ENCODE results near the gene IKZF1. TPM values are rescaled to one million over a fixed set of nuclear protein-coding genes. Genes with fewer than 3 reads are reported as not detected.

The IKZF1 gene
- total and polyA plus RNA-seq, 9 of the 15 experiments (the other 6 are each of a cell fraction or from before 2014, with no cell fraction given), result 12.6 to 85.3 (median 44.7) TPM

DNA sequence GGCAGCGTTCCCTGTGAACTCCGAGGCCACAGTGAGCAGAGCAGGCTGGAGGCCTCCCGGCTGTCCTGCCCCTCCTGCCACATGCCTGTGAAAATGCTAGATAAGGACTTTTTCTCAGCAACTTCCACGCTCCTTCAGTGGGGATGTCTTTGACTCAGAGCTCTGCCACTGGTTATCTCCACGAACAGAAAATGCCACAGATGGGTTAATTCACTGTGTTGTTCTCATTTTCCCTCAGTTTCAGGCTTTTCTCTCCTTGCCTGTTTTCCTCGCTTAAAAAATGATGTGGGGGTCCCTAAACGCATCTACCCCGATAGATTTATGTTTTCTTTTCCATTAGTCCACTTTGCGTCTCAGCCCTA is 51.3 kb downstream of the IKZF1 start (continued):
- TF ChIP-seq, protein P1, sequence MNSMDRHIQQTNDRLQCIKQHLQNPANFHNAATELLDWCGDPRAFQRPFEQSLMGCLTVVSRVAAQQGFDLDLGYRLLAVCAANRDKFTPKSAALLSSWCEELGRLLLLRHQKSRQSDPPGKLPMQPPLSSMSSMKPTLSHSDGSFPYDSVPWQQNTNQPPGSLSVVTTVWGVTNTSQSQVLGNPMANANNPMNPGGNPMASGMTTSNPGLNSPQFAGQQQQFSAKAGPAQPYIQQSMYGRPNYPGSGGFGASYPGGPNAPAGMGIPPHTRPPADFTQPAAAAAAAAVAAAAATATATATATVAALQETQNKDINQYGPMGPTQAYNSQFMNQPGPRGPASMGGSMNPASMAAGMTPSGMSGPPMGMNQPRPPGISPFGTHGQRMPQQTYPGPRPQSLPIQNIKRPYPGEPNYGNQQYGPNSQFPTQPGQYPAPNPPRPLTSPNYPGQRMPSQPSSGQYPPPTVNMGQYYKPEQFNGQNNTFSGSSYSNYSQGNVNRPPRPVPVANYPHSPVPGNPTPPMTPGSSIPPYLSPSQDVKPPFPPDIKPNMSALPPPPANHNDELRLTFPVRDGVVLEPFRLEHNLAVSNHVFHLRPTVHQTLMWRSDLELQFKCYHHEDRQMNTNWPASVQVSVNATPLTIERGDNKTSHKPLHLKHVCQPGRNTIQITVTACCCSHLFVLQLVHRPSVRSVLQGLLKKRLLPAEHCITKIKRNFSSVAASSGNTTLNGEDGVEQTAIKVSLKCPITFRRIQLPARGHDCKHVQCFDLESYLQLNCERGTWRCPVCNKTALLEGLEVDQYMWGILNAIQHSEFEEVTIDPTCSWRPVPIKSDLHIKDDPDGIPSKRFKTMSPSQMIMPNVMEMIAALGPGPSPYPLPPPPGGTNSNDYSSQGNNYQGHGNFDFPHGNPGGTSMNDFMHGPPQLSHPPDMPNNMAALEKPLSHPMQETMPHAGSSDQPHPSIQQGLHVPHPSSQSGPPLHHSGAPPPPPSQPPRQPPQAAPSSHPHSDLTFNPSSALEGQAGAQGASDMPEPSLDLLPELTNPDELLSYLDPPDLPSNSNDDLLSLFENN (IDR thresholded peaks at IDR 0.05; ENCODE audit: low read depth in 2 of 2, low read length in 2 of 2), result no peak
- TF ChIP-seq, protein P2, sequence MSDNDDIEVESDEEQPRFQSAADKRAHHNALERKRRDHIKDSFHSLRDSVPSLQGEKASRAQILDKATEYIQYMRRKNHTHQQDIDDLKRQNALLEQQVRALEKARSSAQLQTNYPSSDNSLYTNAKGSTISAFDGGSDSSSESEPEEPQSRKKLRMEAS (CRISPR knock-in tag; IDR thresholded peaks at IDR 0.05), result peak; percentile 41; the same call in 1 of the 2 replicates
- no peak for TF ChIP-seq ZNF586 (CRISPR knock-in tag; conservative IDR thresholded peaks at IDR 0.05)
- TF ChIP-seq FOXP1 (CRISPR knock-in tag; IDR thresholded peaks at IDR 0.05), result no peak
- no peak for TF ChIP-seq NR2F6 (CRISPR knock-in tag; IDR thresholded peaks at IDR 0.05)
- TF ChIP-seq STAG1 (CRISPR knock-in tag; IDR thresholded peaks at IDR 0.05; ENCODE audit: borderline replicate concordance), result no peak
- peak; percentile 42 for TF ChIP-seq SMARCC2 (IDR thresholded peaks at IDR 0.05; ENCODE audit: low read depth)
- TF ChIP-seq ZNF140 (CRISPR knock-in tag; IDR thresholded peaks at IDR 0.05), result no peak
- no peak for TF ChIP-seq NFIX (CRISPR knock-in tag; IDR thresholded peaks at IDR 0.05; ENCODE audit: low read depth)
- TF ChIP-seq, protein P3, sequence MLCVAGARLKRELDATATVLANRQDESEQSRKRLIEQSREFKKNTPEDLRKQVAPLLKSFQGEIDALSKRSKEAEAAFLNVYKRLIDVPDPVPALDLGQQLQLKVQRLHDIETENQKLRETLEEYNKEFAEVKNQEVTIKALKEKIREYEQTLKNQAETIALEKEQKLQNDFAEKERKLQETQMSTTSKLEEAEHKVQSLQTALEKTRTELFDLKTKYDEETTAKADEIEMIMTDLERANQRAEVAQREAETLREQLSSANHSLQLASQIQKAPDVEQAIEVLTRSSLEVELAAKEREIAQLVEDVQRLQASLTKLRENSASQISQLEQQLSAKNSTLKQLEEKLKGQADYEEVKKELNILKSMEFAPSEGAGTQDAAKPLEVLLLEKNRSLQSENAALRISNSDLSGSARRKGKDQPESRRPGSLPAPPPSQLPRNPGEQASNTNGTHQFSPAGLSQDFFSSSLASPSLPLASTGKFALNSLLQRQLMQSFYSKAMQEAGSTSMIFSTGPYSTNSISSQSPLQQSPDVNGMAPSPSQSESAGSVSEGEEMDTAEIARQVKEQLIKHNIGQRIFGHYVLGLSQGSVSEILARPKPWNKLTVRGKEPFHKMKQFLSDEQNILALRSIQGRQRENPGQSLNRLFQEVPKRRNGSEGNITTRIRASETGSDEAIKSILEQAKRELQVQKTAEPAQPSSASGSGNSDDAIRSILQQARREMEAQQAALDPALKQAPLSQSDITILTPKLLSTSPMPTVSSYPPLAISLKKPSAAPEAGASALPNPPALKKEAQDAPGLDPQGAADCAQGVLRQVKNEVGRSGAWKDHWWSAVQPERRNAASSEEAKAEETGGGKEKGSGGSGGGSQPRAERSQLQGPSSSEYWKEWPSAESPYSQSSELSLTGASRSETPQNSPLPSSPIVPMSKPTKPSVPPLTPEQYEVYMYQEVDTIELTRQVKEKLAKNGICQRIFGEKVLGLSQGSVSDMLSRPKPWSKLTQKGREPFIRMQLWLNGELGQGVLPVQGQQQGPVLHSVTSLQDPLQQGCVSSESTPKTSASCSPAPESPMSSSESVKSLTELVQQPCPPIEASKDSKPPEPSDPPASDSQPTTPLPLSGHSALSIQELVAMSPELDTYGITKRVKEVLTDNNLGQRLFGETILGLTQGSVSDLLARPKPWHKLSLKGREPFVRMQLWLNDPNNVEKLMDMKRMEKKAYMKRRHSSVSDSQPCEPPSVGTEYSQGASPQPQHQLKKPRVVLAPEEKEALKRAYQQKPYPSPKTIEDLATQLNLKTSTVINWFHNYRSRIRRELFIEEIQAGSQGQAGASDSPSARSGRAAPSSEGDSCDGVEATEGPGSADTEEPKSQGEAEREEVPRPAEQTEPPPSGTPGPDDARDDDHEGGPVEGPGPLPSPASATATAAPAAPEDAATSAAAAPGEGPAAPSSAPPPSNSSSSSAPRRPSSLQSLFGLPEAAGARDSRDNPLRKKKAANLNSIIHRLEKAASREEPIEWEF (CRISPR knock-in tag; IDR thresholded peaks at IDR 0.05), result 0 out of 2 replicates have a peak, but pooled peaks have one; percentile 49
- no peak for TF ChIP-seq ETV1 (tag; conservative IDR thresholded peaks at IDR 0.05; ENCODE audit: low read depth)
- TF ChIP-seq ZNF165 (CRISPR knock-in tag; IDR thresholded peaks at IDR 0.05; ENCODE audit: borderline replicate concordance), result no peak
- TF ChIP-seq BCOR (IDR thresholded peaks at IDR 0.05), result no peak
- TF ChIP-seq JUND (IDR thresholded peaks at IDR 0.05; ENCODE audit: borderline replicate concordance, low read depth, low read length), result peak; percentile 62
- peak; percentile 30; the same call in 1 of the 3 replicates for TF ChIP-seq JUND (tag; IDR thresholded peaks at IDR 0.05; ENCODE audit: borderline replicate concordance, low read depth, low read length)
- TF ChIP-seq GABPB2 (CRISPR knock-in tag; conservative IDR thresholded peaks at IDR 0.05), result no peak
- TF ChIP-seq, protein P4, sequence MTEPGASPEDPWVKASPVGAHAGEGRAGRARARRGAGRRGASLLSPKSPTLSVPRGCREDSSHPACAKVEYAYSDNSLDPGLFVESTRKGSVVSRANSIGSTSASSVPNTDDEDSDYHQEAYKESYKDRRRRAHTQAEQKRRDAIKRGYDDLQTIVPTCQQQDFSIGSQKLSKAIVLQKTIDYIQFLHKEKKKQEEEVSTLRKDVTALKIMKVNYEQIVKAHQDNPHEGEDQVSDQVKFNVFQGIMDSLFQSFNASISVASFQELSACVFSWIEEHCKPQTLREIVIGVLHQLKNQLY (CRISPR knock-in tag; conservative IDR thresholded peaks at IDR 0.05), result no peak
- TF ChIP-seq JUN (IDR thresholded peaks at IDR 0.05; ENCODE audit: borderline replicate concordance, low read depth, low read length), result no peak
- TF ChIP-seq JUN (CRISPR knock-in tag; IDR thresholded peaks at IDR 0.05; ENCODE audit: borderline replicate concordance), result no peak
- TF ChIP-seq SNRNP70 (optimal IDR thresholded peaks at IDR 0.05; ENCODE audit: low read depth, low read length), result no peak
